MCF 10A (cell line): ENCODE measurements around the gene GADD45B. TPM values are rescaled to one million over a fixed set of nuclear protein-coding genes. Genes with fewer than 3 reads are reported as not detected.

Experiments
- BruUV-seq: library from RNA; stranded (reverse); fragments of 400-500 nt; replicated peaks from 2 replicates; lab custom pipeline; 2021; lab: Mats Ljungman, UMichigan
- CTCF ChIA-PET: fragments of 300-600 bp; sonication (Branson Sonifier 250); formaldehyde crosslinking; extraction: SDS; loops from one replicate; lab custom pipeline; 2021; ENCODE audit warnings: antibody characterized with exemption, inconsistent platforms; lab: Yijun Ruan, JAX
- POLR2A ChIA-PET: fragments of 300-600, 350-650 bp; sonication (Branson Sonifier 250); formaldehyde crosslinking; extraction: SDS; loops from one replicate; lab custom pipeline; 2020; ENCODE audit warnings: antibody characterized with exemption, inconsistent platforms; lab: Yijun Ruan, JAX
- DNase-seq: peaks from one replicate; pipeline ENCODE4 v3.0.0-alpha.2; 2018; ENCODE audit not compliant: unreplicated experiment
- H3K27ac Mint-ChIP-seq: one replicate; pipeline ENCODE4 v1.8.0; 2022; ENCODE audit warnings: mild to moderate bottlenecking, low read depth, mixed read lengths; ENCODE audit not compliant: unreplicated experiment
- H3K27me3 Mint-ChIP-seq: one replicate; pipeline ENCODE4 v1.8.0; 2022; ENCODE audit warnings: mixed read lengths; ENCODE audit not compliant: insufficient read depth, unreplicated experiment
- H3K36me3 Mint-ChIP-seq: one replicate; pipeline ENCODE4 v1.8.0; 2022; ENCODE audit warnings: mild to moderate bottlenecking, moderate library complexity, mixed read lengths; ENCODE audit not compliant: insufficient read depth, unreplicated experiment
- H3K4me1 Mint-ChIP-seq: one replicate; pipeline ENCODE4 v1.8.0; 2022; ENCODE audit warnings: mixed read lengths; ENCODE audit not compliant: insufficient read depth, unreplicated experiment
- H3K4me3 Mint-ChIP-seq: one replicate; pipeline ENCODE4 v1.8.0; 2022; ENCODE audit warnings: mild to moderate bottlenecking, moderate library complexity, mixed read lengths; ENCODE audit not compliant: unreplicated experiment
- H3K9me3 Mint-ChIP-seq: one replicate; pipeline ENCODE4 v1.8.0; 2022; ENCODE audit warnings: mixed read lengths; ENCODE audit not compliant: unreplicated experiment
- CTCF ChIP-seq: fragments of 200-600 bp; IDR thresholded peaks from one replicate; pipeline ENCODE4 v1.8.0; 2022; ENCODE audit warnings: antibody characterized with exemption, mild to moderate bottlenecking; ENCODE audit not compliant: unreplicated experiment
- intact Hi-C: fragments of 100-400 bp; cut with micrococcal nuclease; formaldehyde crosslinking; loops from 2 replicates; pipeline ENCODE4 v1.14.1; 2022
- total RNA-seq: library from RNA; stranded (reverse); gene quantifications from 2 replicates; pipeline ENCODE4 v1.2.3, GENCODE V29; 2022

The GADD45B gene
- total RNA-seq, 1 experiment from 2014 or later, result 53.8 TPM

GRCh38 chr19:2434721-2435265 is 41.1 kb upstream of the GADD45B start:
- H3K27ac Mint-ChIP-seq, result no peak overlapping the region

GRCh38 chr19:2436384-2436783 is 39.5 kb upstream of the GADD45B start:
- POLR2A ChIA-PET, result interaction anchor here (2.5 kb wide), 1 partner anchor 9 kb away, joined by 9 read pairs; the partner anchor contains the start of gene TIMM13
- Mint-ChIP-seq H3K27me3 (no peaks in the 10 kb centered on the region), H3K4me3 (no peak overlapping the region), H3K9me3 (peaks cover 8% of the 10 kb centered on the region), H3K27ac (no peak overlapping the region), H3K36me3 (peaks cover 50% of the 10 kb centered on the region), H3K4me1 (no peaks in the 10 kb centered on the region)
- CTCF ChIA-PET, result interaction anchor here (0.7 kb wide), 1 partner anchor 200 kb away, joined by 3 read pairs; the partner anchor contains the start of gene PLEKHJ1
- intact Hi-C loops, result no loop called here
- no peak for DNase-seq
- BruUV-seq, result no TSS peak
- no peak for TF ChIP-seq CTCF

More at GRCh38 chr19:2434721-2435265, 41.1 kb upstream of the GADD45B start:
- CTCF ChIA-PET, result interaction anchor here (0.6 to 1.1 kb wide), 2 partner anchors 22 to 717 kb away, joined by 3 read pairs; partner anchors contain the start of gene LMNB2
- no peak for TF ChIP-seq CTCF
- H3K27me3 Mint-ChIP-seq, result no peaks in the 10 kb centered on the region
- peaks cover 57% of the 10 kb centered on the region for H3K36me3 Mint-ChIP-seq
- intact Hi-C loops, result no loop called here
- no peaks in the 10 kb centered on the region for H3K9me3 Mint-ChIP-seq
- no peaks in the 10 kb centered on the region for H3K4me1 Mint-ChIP-seq
- DNase-seq, result no peak
- no TSS peak for BruUV-seq
- POLR2A ChIA-PET, result interaction anchor here (0.6 kb wide), 1 partner anchor 33 kb away, joined by 4 read pairs; no protein-coding TSS in a partner anchor
- H3K4me3 Mint-ChIP-seq, result no peak overlapping the region

GRCh38 chr19:2436926-2437325 is 39.0 kb upstream of the GADD45B start:
- POLR2A ChIA-PET, result interaction anchor here (2.5 kb wide), 1 partner anchor 9 kb away, joined by 9 read pairs; the partner anchor contains the start of gene TIMM13
- CTCF ChIA-PET, result interaction anchor here (0.7 kb wide), 1 partner anchor 201 kb away, joined by 3 read pairs; the partner anchor contains the start of gene PLEKHJ1
- no peak for TF ChIP-seq CTCF
- Mint-ChIP-seq H3K27me3 (no peaks in the 10 kb centered on the region), H3K4me3 (no peak overlapping the region), H3K36me3 (peaks cover 48% of the 10 kb centered on the region), H3K9me3 (peaks cover 8% of the 10 kb centered on the region), H3K4me1 (no peaks in the 10 kb centered on the region), H3K27ac (no peak overlapping the region)
- no peak for DNase-seq
- intact Hi-C loops, result no loop called here
- no TSS peak for BruUV-seq

- Mint-ChIP-seq H3K36me3 (peaks cover 41% of the 10 kb centered on the region), H3K27ac (no peak overlapping the region), H3K4me3 (no peak overlapping the region), H3K9me3 (peaks cover 8% of the 10 kb centered on the region), H3K4me1 (no peaks in the 10 kb centered on the region), H3K27me3 (no peaks in the 10 kb centered on the region)
- no peak for DNase-seq
- CTCF ChIA-PET, result no interaction called here
- no TSS peak for BruUV-seq
- intact Hi-C loops, result no loop called here
- TF ChIP-seq CTCF, result no peak
- POLR2A ChIA-PET, result interaction anchor here (0.6 to 2.5 kb wide), 2 partner anchors 11 to 19 kb away, joined by 4 to 9 read pairs; partner anchors contain the start of gene TIMM13
These were observed 37.7 kb upstream of the GADD45B start for GRCh38 chr19:2438178-2438577.
